HG03108 (cell line): ENCODE data around the gene SYCE1.

Experiments used
- ATAC-seq: cut with Tn5 transposase; IDR thresholded peaks from one replicate; pipeline ENCODE4 v1.9.1; 2021; ENCODE audit warnings: moderate library complexity; ENCODE audit not compliant: unreplicated experiment

Gene SYCE1

DNA sequence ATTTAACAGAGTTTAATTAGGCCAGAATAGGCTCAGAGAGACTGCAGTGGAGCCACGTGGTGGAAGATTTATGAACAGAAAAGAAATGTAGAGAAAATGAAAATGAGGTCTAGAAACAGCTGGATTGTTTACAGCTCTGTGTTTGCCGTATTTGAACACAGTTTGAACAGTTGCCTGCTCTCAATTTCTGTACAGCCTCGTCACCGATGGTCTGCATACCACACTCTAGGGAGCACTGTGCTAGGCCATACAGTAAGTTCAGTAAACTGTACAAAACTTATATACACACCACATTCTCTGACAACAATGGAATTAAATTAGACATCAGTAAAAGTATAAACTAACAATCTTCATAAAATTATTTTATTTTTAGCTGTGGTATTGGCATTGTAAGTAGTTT, 49.3 kb downstream of the SYCE1 start:
- ATAC-seq = no peak

DNA sequence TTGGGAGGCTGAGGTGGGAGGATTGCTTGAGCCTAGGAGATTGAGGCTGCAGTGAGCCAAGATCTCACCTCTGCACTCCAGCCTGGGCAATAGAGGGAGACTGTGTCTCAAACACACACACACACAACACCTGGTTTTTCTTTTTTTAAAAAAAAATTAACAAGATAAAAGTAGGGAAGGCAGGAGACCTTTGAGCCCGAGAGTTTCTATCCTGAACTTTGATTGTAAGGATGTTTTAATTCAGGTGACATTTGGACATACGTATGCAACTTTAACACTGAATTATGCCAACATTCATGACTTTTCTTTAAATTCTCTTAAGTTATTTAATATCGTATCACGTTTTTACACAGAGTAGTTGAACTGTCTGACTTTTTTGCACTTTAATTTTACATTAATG, 49.9 kb downstream of the SYCE1 start:
- ATAC-seq = no peak

DNA sequence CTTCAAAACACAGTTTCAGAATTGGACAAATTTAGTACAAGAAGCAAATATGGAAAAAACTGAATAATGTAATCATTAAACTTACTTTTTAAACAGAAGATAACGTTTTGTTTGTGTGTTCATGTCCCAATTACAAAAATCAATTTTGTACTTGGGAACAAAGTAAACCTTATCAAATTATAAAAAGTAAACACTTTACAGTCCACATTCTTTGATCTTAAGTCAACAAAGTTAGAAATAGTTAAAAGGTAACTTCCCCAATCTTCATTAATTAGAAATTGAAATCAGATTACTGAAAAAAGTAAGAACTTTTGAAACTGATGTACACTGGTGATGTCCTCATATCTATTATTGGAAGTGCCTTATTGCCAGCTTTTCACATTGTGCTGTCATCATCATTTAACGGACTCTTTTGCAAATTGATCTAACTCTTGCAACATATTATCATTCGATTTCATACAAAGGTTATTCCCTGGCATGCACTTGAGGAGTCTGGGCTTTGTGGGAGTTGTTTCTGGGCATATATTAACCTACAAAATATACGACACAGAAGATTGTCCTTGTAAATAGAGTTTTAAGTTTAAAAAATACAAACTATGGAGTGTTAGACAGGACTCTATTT, 53.4 kb downstream of the SYCE1 start:
- ATAC-seq = no peak

DNA sequence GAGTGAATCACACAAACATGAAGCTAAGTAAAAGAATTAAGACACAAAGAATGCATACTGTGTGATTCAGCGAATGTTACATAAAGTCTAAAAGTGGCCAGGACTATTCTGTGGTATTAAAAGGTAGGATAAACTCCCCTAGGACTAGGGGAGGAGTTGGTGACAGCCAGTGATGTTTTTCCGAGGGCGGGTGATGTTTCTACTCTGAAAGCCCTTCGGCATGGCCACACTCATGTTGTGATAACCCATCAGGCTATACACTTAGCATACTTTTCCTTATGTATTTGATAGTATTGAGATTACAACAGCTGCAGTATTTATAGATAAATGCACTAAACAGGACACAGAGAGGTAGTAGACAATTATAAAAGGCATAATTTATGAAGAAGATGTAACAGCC, 54.0 kb downstream of the SYCE1 start:
- no peak for ATAC-seq

DNA sequence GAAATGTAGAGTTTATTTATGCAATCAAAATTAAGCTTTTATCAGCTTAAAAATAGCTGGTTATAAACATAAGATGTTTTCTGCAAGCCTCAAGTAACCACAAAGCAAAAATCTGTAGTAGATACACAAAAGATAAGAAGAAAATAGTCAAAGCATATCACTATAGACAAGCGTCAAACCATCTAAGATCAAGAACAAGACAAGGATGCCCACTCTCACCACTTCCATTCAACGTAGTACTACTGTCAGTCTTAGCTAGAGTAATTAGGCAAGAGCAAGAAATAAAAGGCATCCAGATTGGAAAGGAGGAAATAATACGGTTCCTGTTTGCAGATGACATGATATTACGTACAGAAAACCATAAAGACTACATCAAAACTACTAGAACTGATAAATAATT, 55.7 kb downstream of the SYCE1 start:
- no peak for ATAC-seq
